ENCODE data around the gene OGDHL. TPM values are rescaled to one million over a fixed set of nuclear protein-coding genes. Genes with fewer than 3 reads are reported as not detected.

The OGDHL gene
- total RNA-seq, 2 donors from 2014 or later, result 2.6 to 4.3 TPM

DNA sequence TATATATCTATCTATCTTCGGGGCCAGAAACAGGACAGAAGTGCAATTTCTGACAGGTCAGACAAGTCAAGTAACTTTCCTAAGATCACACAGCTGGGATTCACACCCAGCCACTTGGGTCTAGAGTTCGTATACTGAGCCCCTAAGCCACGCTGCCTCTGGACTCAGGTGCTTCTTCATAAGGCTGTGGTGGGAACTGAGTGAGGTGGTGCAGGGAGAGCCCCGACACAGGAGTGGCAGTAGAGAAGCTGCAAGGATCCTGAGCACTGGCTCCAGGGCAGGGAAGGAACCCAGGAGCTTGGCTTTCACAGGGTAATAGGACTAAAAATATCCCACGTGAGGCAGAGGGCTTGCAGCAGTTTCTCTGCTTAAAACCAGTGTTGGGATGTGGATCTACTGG lies 48.9 kb downstream of the OGDHL start:
- intact Hi-C loops (cut with DNase I), result no loop called here
- DNase-seq (no peak), ATAC-seq (no peak)
- no peaks in the 10 kb centered on the region for H3K36me3 ChIP-seq (replicated peaks in 1 of 2; ENCODE audit: insufficient read depth in 1 of 2, low read depth in 2 of 2)
- no peak for TF ChIP-seq POLR2A (IDR thresholded peaks at IDR 0.05)
- TF ChIP-seq, protein P1, sequence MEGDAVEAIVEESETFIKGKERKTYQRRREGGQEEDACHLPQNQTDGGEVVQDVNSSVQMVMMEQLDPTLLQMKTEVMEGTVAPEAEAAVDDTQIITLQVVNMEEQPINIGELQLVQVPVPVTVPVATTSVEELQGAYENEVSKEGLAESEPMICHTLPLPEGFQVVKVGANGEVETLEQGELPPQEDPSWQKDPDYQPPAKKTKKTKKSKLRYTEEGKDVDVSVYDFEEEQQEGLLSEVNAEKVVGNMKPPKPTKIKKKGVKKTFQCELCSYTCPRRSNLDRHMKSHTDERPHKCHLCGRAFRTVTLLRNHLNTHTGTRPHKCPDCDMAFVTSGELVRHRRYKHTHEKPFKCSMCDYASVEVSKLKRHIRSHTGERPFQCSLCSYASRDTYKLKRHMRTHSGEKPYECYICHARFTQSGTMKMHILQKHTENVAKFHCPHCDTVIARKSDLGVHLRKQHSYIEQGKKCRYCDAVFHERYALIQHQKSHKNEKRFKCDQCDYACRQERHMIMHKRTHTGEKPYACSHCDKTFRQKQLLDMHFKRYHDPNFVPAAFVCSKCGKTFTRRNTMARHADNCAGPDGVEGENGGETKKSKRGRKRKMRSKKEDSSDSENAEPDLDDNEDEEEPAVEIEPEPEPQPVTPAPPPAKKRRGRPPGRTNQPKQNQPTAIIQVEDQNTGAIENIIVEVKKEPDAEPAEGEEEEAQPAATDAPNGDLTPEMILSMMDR (IDR thresholded peaks at IDR 0.05), result no peak
- no peaks in the 10 kb centered on the region for H3K27me3 ChIP-seq
- H3K4me3 ChIP-seq, result no peak overlapping the region
- no peak overlapping the region for H3K27ac ChIP-seq
- no peaks in the 10 kb centered on the region for H3K9me3 ChIP-seq
- no peaks in the 10 kb centered on the region for H3K4me1 ChIP-seq
- 58 to 67% methylated on average over 5 of the region's 5 CpGs for WGBS, 2 donors

DNA sequence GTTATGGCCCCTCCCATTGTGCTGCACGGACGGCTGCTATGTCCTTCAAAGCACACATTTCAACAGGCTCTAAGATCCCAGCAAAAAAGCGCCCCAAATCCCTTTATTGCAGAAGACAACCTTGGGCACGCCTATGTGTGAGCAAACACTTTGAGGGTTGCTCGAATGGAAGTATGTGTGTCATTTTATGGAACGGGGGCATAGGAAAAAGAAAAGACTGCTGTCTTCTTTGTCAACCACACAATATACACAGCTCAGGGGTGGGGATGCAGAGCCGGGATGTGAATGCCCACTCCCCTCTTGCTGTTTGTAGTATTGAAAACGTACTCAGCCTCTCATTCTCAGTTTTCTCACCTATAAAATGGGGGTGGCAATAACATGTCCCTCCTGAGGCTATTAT lies 50.6 kb downstream of the OGDHL start:
- Histone ChIP-seq H3K27me3 (no peaks in the 10 kb centered on the region), H3K27ac (no peak overlapping the region), H3K36me3 (replicated peaks in 1 of 2; ENCODE audit: insufficient read depth in 1 of 2, low read depth in 2 of 2) (no peaks in the 10 kb centered on the region), H3K4me3 (no peak overlapping the region), H3K9me3 (no peaks in the 10 kb centered on the region), H3K4me1 (no peaks in the 10 kb centered on the region)
- TF ChIP-seq, protein P1 (IDR thresholded peaks at IDR 0.05), result no peak
- TF ChIP-seq POLR2A (IDR thresholded peaks at IDR 0.05), result no peak
- DNase-seq (no peak), ATAC-seq (no peak)
- WGBS, 2 donors, result 40 to 43% methylated on average over 8 of the region's 8 CpGs
- intact Hi-C loops (cut with DNase I), result no loop called here

DNA sequence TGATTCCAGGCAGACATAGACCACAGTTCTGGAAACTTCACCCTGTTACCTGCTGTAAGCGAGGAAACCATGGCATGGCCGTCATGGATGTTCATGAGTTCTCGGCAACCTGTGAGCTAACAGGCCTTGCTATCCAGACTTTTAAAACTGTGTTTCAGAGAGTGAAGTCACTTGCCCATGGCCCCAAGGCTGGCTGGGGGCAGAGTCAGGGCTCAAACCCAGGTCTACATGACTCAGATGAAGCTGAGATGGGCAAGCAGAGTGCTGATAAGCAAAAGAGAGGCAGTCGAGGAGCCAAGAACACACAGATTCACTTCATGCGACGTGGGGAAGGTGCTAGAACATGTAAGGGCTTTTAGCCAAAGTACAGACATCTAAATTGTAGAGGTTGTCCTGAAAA lies 51.2 kb downstream of the OGDHL start:
- H3K27me3 ChIP-seq, result no peaks in the 10 kb centered on the region

DNA sequence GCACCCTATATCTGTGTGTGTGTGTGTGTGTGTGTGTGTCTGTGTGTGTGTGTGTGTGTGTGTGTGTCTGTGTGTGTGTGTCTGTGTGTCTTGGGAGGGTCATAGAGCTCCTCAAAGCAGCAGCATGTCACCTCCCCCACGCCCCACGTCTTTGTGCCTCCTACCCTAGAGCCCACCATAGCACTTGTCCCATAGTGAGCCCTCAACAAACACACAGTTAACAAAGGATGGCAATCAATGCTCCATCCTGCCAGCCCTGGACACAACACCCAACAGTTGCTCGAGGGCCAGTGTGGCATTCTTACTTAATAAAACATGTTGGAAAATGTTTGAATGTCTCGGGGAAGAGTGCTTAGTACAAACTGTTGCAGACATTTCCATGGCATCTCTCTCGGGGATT lies 52.2 kb downstream of the OGDHL start:
- no peaks in the 10 kb centered on the region for H3K4me1 ChIP-seq
- DNase-seq (no peak), ATAC-seq (no peak)
- TF ChIP-seq, protein P1 (IDR thresholded peaks at IDR 0.05), result no peak
- TF ChIP-seq POLR2A (IDR thresholded peaks at IDR 0.05), result no peak
- no peaks in the 10 kb centered on the region for H3K36me3 ChIP-seq (replicated peaks in 1 of 2; ENCODE audit: insufficient read depth in 1 of 2, low read depth in 2 of 2)
- WGBS, 2 donors, result 36 to 59% methylated on average over 3 to 5 of the region's 5 CpGs
- intact Hi-C loops (cut with DNase I), result no loop called here
- H3K27ac ChIP-seq, result no peak overlapping the region
- no peaks in the 10 kb centered on the region for H3K27me3 ChIP-seq
- H3K4me3 ChIP-seq, result no peak overlapping the region
- no peaks in the 10 kb centered on the region for H3K9me3 ChIP-seq

More for the DNA sequence above, 51.2 kb downstream of the OGDHL start:
- Histone ChIP-seq H3K4me1 (no peaks in the 10 kb centered on the region), H3K36me3 (replicated peaks in 1 of 2; ENCODE audit: insufficient read depth in 1 of 2, low read depth in 2 of 2) (no peaks in the 10 kb centered on the region), H3K9me3 (no peaks in the 10 kb centered on the region), H3K4me3 (no peak overlapping the region), H3K27ac (no peak overlapping the region)
- intact Hi-C loops (cut with DNase I), result no loop called here
- DNase-seq, result no peak
- 60 to 62% methylated on average over 6 of the region's 6 CpGs for WGBS, 2 donors
- no peak for ATAC-seq
- TF ChIP-seq, protein P1 (IDR thresholded peaks at IDR 0.05), result no peak
- TF ChIP-seq POLR2A (IDR thresholded peaks at IDR 0.05), result no peak

DNA sequence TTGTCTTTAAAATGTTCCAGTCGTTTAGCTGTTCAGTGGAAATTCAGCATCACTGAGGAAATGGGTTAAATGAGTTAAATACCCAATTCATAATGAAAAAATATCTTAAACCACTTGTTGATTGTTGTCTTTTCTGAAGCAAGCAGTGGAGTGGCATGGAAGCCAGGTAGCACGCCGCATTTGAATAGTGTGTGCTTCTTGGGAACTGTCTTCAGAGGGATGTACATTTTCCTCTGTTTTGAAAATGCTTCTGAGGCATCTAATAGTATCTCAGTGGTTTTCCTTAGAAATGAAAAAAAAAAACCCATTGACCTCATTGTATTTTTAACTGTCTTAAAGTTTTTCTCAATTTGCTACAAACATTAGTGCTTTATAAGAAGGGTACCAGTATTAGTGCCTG lies 54.5 kb downstream of the OGDHL start:
- H3K4me1 ChIP-seq, result no peaks in the 10 kb centered on the region
- H3K27ac ChIP-seq, result no peak overlapping the region
- H3K27me3 ChIP-seq, result no peaks in the 10 kb centered on the region
- H3K36me3 ChIP-seq (replicated peaks in 1 of 2; ENCODE audit: insufficient read depth in 1 of 2, low read depth in 2 of 2), result no peaks in the 10 kb centered on the region
- DNase-seq (no peak), ATAC-seq (no peak)
- TF ChIP-seq, protein P1 (IDR thresholded peaks at IDR 0.05), result no peak
- TF ChIP-seq POLR2A (IDR thresholded peaks at IDR 0.05), result no peak
- intact Hi-C loops (cut with DNase I), result no loop called here
- 62 to 63% methylated on average over 3 of the region's 3 CpGs for WGBS, 2 donors
- H3K4me3 ChIP-seq, result no peak overlapping the region
- H3K9me3 ChIP-seq, result no peaks in the 10 kb centered on the region
